ENCODE measurements around the gene RPH3AL.

GRCh38 chr17:283911-284675 lies 68.5 kb downstream of the RPH3AL start:
- TF ChIP-seq RARB (CRISPR knock-in tag; IDR thresholded peaks at IDR 0.05): no peak
- TF ChIP-seq ZNF565 (CRISPR knock-in tag; conservative IDR thresholded peaks at IDR 0.05; ENCODE audit: low read depth): no peak
- TF ChIP-seq TSHZ2 (CRISPR knock-in tag; IDR thresholded peaks at IDR 0.05): no peak
- TF ChIP-seq PATZ1 (CRISPR knock-in tag; IDR thresholded peaks at IDR 0.05; ENCODE audit: borderline replicate concordance): no peak
- no peak for TF ChIP-seq BACH2 (CRISPR knock-in tag; IDR thresholded peaks at IDR 0.05; ENCODE audit: borderline replicate concordance)
